Loucy (cell line): ENCODE results near the gene PDE5A.

Experiments
- CTCF ChIP-seq: fragments of 200-600 bp; sonication (generic); conservative IDR thresholded peaks from 2 replicates; pipeline ENCODE4 v1.5.1; 2014; ENCODE audit warnings: mild to moderate bottlenecking, antibody characterized with exemption, low read length
- EZH2phosphoT487 ChIP-seq: fragments of 200-600 bp; IDR thresholded peaks from 2 replicates; pipeline ENCODE4 v1.6.1; 2018; ENCODE audit warnings: antibody characterized with exemption, mild to moderate bottlenecking, moderate library complexity, borderline replicate concordance

GRCh38 chr4:119648398-119648797 lies 19.8 kb upstream of the PDE5A start:
- TF ChIP-seq CTCF (no peak), EZH2phosphoT487 (no peak)
